DOHH2 (cell line): ENCODE data around the gene SCN5A.

Experiments used
- H3F3A ChIP-seq: fragments of 200-600 bp; sonication (generic), shearing (Covaris generic); 2 replicates; pipeline ENCODE4 v1.6.0; 2016; ENCODE audit warnings: antibody characterized with exemption, mild to moderate bottlenecking; ENCODE audit not compliant: control insufficient read depth, insufficient read depth
- H3K27ac ChIP-seq: fragments of 200-600 bp; sonication (generic); 2 replicates; pipeline ENCODE4 v1.5.1; 2014; ENCODE audit warnings: low read depth, mild to moderate bottlenecking, low read length, moderate library complexity
- H3K27me3 ChIP-seq: fragments of 200-600 bp; sonication (generic); 2 replicates; pipeline ENCODE4 v1.6.1; 2014; ENCODE audit warnings: mild to moderate bottlenecking, low read length, mixed read lengths; ENCODE audit not compliant: control insufficient read depth
- H3K36me3 ChIP-seq: fragments of 200-600 bp; sonication (generic); 2 replicates; pipeline ENCODE4 v1.6.1; 2014; ENCODE audit warnings: mild to moderate bottlenecking, low read length, moderate library complexity, mixed read lengths; ENCODE audit not compliant: control insufficient read depth
- H3K4me1 ChIP-seq: fragments of 200-600 bp; sonication (generic); 2 replicates; pipeline ENCODE4 v1.6.1; 2014; ENCODE audit warnings: mild to moderate bottlenecking, low read length, mixed read lengths; ENCODE audit not compliant: control insufficient read depth
- H3K4me2 ChIP-seq: fragments of 200-600 bp; sonication (generic); 2 replicates; pipeline ENCODE4 v1.6.0; 2014; ENCODE audit warnings: mild to moderate bottlenecking, low read length, moderate library complexity
- H3K4me3 ChIP-seq: fragments of 200-600 bp; sonication (generic); 2 replicates; pipeline ENCODE4 v1.5.1; 2014; ENCODE audit warnings: mild to moderate bottlenecking, low read length, mixed read lengths
- H3K79me2 ChIP-seq: fragments of 200-600 bp; sonication (generic); 2 replicates; pipeline ENCODE4 v1.6.1; 2014; ENCODE audit warnings: mild to moderate bottlenecking, low read length, mixed read lengths; ENCODE audit not compliant: control insufficient read depth
- H3K9me2 ChIP-seq: fragments of 200-600 bp; sonication (generic); replicated peaks from 2 replicates; pipeline ENCODE4 v1.6.1; 2014; ENCODE audit warnings: mild to moderate bottlenecking, low read length, mixed read lengths; ENCODE audit not compliant: control insufficient read depth
- H3K9me3 ChIP-seq: fragments of 200-600 bp; sonication (generic); 2 replicates; pipeline ENCODE4 v1.6.1; 2014; ENCODE audit warnings: antibody characterized with exemption, low read length, mixed read lengths; ENCODE audit not compliant: control insufficient read depth, insufficient read depth
- H4K20me1 ChIP-seq: fragments of 200-600 bp; sonication (generic); 2 replicates; pipeline ENCODE4 v1.6.0; 2014; ENCODE audit warnings: low read depth, mild to moderate bottlenecking, antibody characterized with exemption, low read length, moderate library complexity; ENCODE audit not compliant: control insufficient read depth, insufficient read depth
- CTCF ChIP-seq: fragments of 200-600 bp; sonication (generic); IDR thresholded peaks from one replicate; pipeline ENCODE4 v1.5.1; 2014; ENCODE audit warnings: antibody characterized with exemption, mild to moderate bottlenecking, low read depth, low read length; ENCODE audit not compliant: poor library complexity, severe bottlenecking
- EZH2phosphoT487 ChIP-seq: fragments of 200-600 bp; sonication (generic); IDR thresholded peaks from 2 replicates; pipeline ENCODE4 v1.6.1; 2017; ENCODE audit warnings: borderline replicate concordance, mild to moderate bottlenecking, antibody characterized with exemption, low read length, moderate library complexity, mixed read lengths

SCN5A gene

GRCh38 chr3:38609386-38610111 is 39.9 kb downstream of the SCN5A start:
- Histone ChIP-seq H3K9me3 (no peaks in the 10 kb centered on the region), H3K36me3 (no peaks in the 10 kb centered on the region), H3K4me1 (no peaks in the 10 kb centered on the region), H3K4me3 (no peak overlapping the region), H3K4me2 (no peak overlapping the region), H3K79me2 (no peaks in the 10 kb centered on the region), H3K27ac (no peak overlapping the region), H3K27me3 (no peaks in the 10 kb centered on the region), H4K20me1 (no peaks in the 10 kb centered on the region), H3F3A (no peaks in the 10 kb centered on the region), H3K9me2 (no peaks in the 10 kb centered on the region)
- TF ChIP-seq CTCF, result no peak
- no peak for TF ChIP-seq EZH2phosphoT487

- H3K9me3 ChIP-seq, result no peaks in the 10 kb centered on the region
- no peaks in the 10 kb centered on the region for H4K20me1 ChIP-seq
- no peaks in the 10 kb centered on the region for H3K27me3 ChIP-seq
- no peaks in the 10 kb centered on the region for H3K4me1 ChIP-seq
- no peak overlapping the region for H3K4me2 ChIP-seq
- no peak overlapping the region for H3K27ac ChIP-seq
- no peak overlapping the region for H3K4me3 ChIP-seq
- no peaks in the 10 kb centered on the region for H3K36me3 ChIP-seq
- no peaks in the 10 kb centered on the region for H3K9me2 ChIP-seq
- H3F3A ChIP-seq, result no peaks in the 10 kb centered on the region
- H3K79me2 ChIP-seq, result no peaks in the 10 kb centered on the region
- no peak for TF ChIP-seq CTCF
- TF ChIP-seq EZH2phosphoT487, result no peak
Measured at GRCh38 chr3:38608961-38609360, 40.5 kb downstream of the SCN5A start.

GRCh38 chr3:38608086-38608775 is 41.3 kb downstream of the SCN5A start:
- Histone ChIP-seq H3F3A (no peaks in the 10 kb centered on the region), H3K4me2 (no peak overlapping the region), H3K4me3 (no peak overlapping the region), H3K4me1 (no peaks in the 10 kb centered on the region), H4K20me1 (no peaks in the 10 kb centered on the region), H3K36me3 (no peaks in the 10 kb centered on the region), H3K79me2 (no peaks in the 10 kb centered on the region), H3K27ac (no peak overlapping the region), H3K9me2 (no peaks in the 10 kb centered on the region), H3K9me3 (no peaks in the 10 kb centered on the region), H3K27me3 (no peaks in the 10 kb centered on the region)
- TF ChIP-seq CTCF, result no peak
- TF ChIP-seq EZH2phosphoT487, result no peak
